ENCODE data around the gene CD52.

The CD52 gene

DNA sequence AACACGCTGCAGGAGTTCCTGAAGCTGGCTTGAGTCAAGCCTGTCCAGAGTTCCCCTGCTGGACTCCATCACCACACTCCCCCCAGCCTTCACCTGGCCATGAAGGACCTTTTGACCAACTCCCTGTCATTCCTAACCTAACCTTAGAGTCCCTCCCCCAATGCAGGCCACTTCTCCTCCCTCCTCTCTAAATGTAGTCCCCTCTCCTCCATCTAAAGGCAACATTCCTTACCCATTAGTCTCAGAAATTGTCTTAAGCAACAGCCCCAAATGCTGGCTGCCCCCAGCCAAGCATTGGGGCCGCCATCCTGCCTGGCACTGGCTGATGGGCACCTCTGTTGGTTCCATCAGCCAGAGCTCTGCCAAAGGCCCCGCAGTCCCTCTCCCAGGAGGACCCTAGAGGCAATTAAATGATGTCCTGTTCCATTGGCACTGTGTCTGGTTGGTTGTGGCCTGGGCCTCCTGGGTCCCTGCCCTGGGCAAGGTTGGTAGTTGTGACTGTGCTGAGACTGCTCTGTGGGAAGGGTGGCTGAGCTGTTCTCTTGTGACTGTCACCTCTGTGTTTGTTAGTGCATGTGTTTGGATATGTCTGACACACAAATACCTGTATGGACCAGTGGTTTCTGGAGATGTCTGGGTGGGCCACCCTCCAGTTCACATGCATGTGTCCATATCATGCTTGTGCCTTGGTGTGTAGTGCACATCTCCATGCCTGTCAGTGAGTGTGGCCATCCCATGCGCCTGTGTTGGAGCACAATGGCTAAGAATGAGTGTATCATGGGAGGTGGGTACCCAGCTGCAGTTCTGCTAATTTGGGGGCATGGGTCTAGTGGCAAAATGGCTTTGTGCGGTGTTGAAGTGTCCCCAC lies 36.4 kb upstream of the CD52 start:
- no peaks in the 10 kb centered on the region for H3K9me3 ChIP-seq (ENCODE audit: control insufficient read depth, insufficient read depth, low read length)
- H3K4me1 ChIP-seq (ENCODE audit: insufficient read depth, low read length): peaks cover 17% of the 10 kb centered on the region
- H3K36me3 ChIP-seq (ENCODE audit: insufficient read depth, low read length): peaks cover 10% of the 10 kb centered on the region
- H3K9ac ChIP-seq (ENCODE audit: low read depth, low read length): no peak overlapping the region

DNA sequence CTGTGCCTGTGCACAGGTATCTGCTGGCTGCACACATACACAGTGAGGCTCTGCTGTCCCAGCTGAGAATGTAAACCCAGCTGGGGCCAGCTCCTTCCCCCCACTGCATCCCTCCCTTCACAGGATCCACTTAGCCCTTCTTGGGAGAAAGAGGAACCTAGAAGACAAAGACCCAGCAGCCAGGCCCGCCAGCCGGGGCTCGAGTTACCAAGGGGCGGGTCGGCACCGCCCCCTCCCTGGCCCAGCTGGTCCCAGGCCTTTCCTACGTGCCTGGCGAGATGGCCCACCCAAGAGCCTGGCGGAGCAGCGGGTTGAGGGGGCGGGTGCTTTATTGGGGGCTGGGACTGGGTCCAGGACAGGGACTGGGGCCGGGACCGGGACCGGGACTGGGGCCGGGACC lies 35.8 kb upstream of the CD52 start:
- H3K4me1 ChIP-seq (ENCODE audit: insufficient read depth, low read length): peaks cover 17% of the 10 kb centered on the region
- no peak overlapping the region for H3K9ac ChIP-seq (ENCODE audit: low read depth, low read length)
- no peaks in the 10 kb centered on the region for H3K9me3 ChIP-seq (ENCODE audit: control insufficient read depth, insufficient read depth, low read length)
- H3K36me3 ChIP-seq (ENCODE audit: insufficient read depth, low read length): peaks cover 3% of the 10 kb centered on the region

DNA sequence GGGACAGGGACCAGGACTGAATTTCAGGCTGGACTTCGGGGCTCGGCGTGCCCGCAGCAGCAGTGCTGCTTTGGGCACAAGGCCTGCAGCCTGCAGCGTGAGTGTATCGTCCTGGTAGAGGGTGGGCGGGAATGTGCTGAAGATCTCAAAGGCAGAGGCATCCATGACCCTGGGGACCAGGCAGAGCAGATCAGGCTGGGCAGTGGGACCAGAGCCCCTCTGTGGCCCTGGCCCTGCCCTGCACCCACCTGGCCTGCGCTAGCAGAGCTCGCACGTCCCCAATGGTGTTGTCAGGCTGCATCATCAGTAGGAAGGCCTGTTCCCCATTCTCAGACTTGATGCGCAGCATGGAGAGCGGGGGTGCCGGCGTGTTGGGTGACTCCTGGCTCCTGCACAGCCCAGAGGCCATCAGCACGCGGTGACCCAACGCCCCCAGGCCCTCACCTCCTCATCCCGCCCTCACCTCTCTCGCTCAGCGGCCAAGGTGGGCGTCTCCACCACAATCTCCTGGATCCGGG lies 35.3 kb upstream of the CD52 start:
- Histone ChIP-seq H3K9ac (ENCODE audit: low read depth, low read length) (no peak overlapping the region), H3K36me3 (ENCODE audit: insufficient read depth, low read length) (no peaks in the 10 kb centered on the region; the same call in 1 of the 2 replicates), H3K9me3 (ENCODE audit: control insufficient read depth, insufficient read depth, low read length) (no peaks in the 10 kb centered on the region), H3K4me1 (ENCODE audit: insufficient read depth, low read length) (peaks cover 17% of the 10 kb centered on the region)

DNA sequence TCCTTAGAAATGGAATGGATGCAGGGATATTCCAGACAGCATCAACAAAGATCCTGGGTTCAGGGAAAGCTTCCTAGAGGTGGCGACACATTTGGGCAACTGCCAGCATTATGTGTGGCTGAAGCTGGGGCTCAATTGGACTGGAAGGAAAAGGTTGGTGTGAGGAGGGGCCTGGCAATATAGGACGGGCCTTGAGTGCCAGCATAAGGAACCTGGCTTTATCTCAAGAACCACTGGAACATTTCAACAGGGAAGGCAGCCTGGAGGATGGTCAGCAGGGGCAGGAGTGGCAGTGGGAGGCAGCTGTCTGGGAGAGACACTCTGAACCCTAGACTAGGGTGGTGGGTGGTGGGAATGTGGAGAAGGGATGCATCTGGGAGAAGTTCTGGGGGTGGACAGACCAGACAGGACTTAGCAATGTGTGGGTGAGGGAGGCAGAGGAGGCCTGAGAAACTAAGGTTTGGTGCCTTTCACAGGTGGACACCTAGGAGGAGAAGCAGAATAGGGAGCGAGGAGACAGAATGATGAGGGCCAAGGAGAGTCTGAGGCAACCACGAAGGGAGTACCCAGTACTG lies 34.4 kb upstream of the CD52 start:
- Histone ChIP-seq H3K9me3 (ENCODE audit: control insufficient read depth, insufficient read depth, low read length) (no peaks in the 10 kb centered on the region), H3K9ac (ENCODE audit: low read depth, low read length) (no peak overlapping the region), H3K4me1 (ENCODE audit: insufficient read depth, low read length) (peaks cover 17% of the 10 kb centered on the region), H3K36me3 (ENCODE audit: insufficient read depth, low read length) (no peaks in the 10 kb centered on the region)

DNA sequence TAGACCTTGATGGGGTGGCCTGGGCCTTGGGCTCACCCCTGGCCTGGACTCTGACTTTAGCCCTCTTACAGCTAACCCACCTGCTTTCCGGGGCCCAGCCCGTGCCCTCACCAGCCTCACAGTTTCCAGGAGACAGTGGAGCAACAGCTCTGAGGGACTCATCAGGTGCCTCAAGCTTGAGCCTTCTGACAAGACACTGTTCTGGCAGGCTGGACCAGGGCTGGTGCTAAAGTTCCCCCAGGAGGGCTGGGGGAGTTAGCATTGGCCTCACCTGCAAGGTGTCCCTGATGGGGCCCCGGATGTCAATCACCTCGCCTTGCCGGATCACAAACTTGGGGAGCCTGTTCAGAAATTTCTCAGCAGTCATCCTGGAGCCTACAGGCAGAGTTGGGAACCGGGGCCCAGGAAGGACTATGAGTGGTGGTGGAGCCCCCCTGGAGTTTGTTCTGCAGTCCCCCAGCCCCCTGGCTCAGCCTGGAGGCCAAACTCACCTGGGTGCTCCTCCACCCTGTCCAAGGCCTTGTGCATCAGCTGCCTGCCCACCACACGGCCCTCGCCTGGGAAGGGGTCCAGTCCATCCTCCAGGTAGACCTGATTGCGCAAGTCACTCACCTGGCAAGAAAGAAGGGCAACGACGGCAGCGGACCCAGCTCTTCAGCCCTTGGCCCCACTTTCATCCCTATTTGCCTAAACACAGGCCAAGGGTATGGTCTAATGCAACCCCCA lies 33.7 kb upstream of the CD52 start:
- Histone ChIP-seq H3K4me1 (ENCODE audit: insufficient read depth, low read length) (peaks cover 16% of the 10 kb centered on the region), H3K9me3 (ENCODE audit: control insufficient read depth, insufficient read depth, low read length) (no peaks in the 10 kb centered on the region), H3K36me3 (ENCODE audit: insufficient read depth, low read length) (no peaks in the 10 kb centered on the region), H3K9ac (ENCODE audit: low read depth, low read length) (no peak overlapping the region)

DNA sequence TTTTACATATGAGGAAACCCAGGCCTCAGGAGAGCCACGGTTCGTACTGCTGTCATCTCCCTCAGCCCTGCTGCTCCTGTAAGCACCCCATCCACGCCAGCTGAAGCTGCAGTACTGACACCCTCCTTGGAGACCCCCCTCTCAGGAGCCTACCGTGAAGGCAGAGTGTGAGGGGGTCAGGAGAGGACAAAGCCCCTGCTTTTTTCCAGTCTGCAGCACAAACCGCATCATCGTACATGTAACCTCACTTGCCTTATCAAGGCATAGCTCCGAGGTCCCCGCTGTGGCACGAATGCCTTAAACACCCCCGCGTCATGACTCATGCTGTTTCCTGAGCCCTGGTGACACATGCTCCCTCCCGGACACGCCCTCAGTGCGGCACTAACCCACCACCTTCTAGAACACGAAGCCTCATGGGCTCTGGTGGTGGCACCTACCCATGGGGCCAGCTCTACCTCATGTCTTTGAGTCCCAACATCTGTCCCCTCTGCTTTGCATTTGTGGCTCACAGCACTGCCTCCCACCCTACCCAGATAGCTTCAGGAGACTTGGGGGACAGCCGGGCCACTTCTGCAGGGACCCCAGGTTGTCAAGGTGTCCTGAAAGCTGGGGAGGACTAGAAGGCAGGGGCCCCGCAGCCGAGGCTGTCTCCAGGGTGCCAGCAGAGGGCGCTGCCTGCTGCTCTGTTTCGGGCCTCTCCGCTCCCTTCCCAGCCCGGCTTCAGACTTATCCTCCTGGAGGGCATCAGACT lies 33.0 kb upstream of the CD52 start:
- H3K4me1 ChIP-seq (ENCODE audit: insufficient read depth, low read length): peaks cover 19% of the 10 kb centered on the region

DNA sequence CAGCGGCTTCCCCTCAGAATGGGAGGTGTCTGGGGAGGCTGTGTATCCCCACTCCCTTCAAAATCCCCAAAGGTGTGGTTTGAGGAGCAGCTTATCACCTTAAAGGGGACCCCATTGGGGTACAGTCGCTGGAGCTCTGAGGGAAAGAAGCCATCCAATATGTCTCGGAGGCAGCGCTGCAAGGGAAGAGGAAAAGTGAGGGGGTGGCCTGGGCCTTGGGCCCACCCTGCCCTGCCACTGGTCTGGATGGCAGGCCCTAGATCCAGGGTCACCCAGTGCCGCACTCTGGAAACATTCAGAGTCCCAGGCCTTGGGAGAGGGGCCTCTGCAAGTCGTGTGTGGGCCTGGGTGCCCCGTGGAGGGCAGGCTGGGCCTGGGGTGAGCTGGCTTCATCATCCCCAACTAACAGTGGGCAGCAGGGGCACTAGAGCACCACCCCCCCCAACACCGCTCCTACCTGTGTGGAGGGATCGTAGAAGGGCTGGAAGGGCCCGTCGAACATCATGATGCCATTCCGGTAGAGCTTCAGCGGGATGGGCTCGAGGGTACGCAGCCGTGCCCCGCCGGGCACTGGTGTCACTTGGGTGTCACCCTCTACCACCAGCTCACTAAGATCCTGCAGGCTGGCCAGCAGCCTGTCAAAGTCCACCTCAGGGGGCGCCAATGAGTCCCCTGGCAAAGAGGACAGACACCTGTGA lies 32.2 kb upstream of the CD52 start:
- Histone ChIP-seq H3K4me1 (ENCODE audit: insufficient read depth, low read length) (peaks cover 27% of the 10 kb centered on the region), H3K9ac (ENCODE audit: low read depth, low read length) (no peak overlapping the region), H3K9me3 (ENCODE audit: control insufficient read depth, insufficient read depth, low read length) (no peaks in the 10 kb centered on the region)

More for the DNA sequence above, 33.0 kb upstream of the CD52 start:
- H3K36me3 ChIP-seq (ENCODE audit: insufficient read depth, low read length): no peaks in the 10 kb centered on the region
- no peak overlapping the region for H3K9ac ChIP-seq (ENCODE audit: low read depth, low read length)
- H3K9me3 ChIP-seq (ENCODE audit: control insufficient read depth, insufficient read depth, low read length): no peaks in the 10 kb centered on the region

DNA sequence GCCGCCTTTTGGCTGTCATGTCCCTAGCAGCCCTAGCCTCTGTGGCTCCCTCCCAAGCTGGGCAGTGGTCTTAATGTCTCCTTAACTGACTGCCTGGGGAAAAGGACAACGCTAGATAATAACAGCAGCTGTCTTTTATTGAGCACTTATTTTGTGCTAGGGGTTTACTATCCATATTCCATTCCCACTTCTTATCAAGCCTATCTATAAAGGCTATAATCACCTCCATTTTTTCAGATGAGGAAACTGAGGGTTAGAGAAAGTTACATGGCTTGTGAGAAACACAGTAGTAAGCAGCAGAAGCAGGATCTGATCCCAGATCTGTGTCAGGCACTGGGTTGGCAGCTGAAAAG lies 31.7 kb upstream of the CD52 start:
- Histone ChIP-seq H3K36me3 (ENCODE audit: insufficient read depth, low read length) (no peaks in the 10 kb centered on the region), H3K4me1 (ENCODE audit: insufficient read depth, low read length) (peaks cover 32% of the 10 kb centered on the region), H3K9ac (ENCODE audit: low read depth, low read length) (no peak overlapping the region), H3K9me3 (ENCODE audit: control insufficient read depth, insufficient read depth, low read length) (no peaks in the 10 kb centered on the region)

More for the DNA sequence above, 32.2 kb upstream of the CD52 start:
- H3K36me3 ChIP-seq (ENCODE audit: insufficient read depth, low read length): no peaks in the 10 kb centered on the region

DNA sequence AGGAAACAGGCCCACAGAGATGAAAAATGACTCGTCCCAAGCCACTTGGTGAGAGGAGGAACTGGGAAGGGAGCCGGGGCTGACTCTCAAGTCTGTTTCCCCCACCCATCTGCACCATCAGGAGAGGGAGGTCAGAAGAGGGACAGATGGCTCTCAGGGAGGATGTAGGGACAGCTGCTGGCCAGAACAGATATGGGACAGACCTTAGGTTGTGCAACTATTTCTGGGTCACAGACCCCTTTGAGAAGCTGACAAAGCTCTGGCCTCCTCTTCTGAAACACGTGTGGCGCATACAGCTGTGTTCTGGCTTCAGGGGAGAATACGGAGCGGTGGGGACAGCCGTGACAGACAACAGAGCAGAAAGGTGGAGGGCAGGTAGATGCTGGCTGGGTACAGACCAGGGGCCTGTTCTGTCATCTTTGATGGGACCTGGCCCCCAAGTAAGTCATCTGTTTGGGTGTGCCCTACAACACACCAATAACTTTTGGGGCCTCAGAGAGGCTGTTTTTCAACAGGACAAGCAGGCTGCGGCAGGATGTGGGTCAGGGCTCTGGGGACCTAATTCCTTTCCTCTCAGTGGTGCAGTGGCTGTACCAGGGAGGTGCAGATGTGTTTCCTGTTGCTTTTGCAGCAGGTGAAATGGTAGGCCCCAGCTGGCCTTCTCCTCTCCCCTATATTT lies 30.6 kb upstream of the CD52 start:
- Histone ChIP-seq H3K4me1 (ENCODE audit: insufficient read depth, low read length) (peaks cover 29% of the 10 kb centered on the region; the same call in 1 of the 2 replicates), H3K9ac (ENCODE audit: low read depth, low read length) (no peak overlapping the region), H3K36me3 (ENCODE audit: insufficient read depth, low read length) (no peaks in the 10 kb centered on the region), H3K9me3 (ENCODE audit: control insufficient read depth, insufficient read depth, low read length) (no peaks in the 10 kb centered on the region)

DNA sequence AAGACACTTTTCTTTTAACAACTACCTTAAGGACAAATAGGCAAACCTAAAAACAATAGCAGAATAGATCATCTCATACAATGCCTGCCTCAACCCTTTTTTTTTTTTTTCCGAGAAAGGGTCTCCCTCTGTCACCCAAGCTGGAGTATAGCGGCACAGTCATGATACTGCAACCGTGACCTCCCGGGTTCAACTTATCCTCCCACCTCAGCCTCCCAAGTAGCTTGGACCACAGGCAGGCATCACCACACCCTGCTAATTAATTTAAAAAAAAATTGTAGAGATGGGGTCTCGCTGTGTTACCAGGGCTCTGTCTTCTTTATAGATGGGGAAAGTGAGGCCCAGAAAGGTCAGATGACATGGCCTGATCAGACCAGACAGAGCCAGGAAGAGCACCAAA lies 29.9 kb upstream of the CD52 start:
- H3K9me3 ChIP-seq (ENCODE audit: control insufficient read depth, insufficient read depth, low read length): no peaks in the 10 kb centered on the region
- H3K36me3 ChIP-seq (ENCODE audit: insufficient read depth, low read length): no peaks in the 10 kb centered on the region
- peaks cover 29% of the 10 kb centered on the region; the same call in 1 of the 2 replicates for H3K4me1 ChIP-seq (ENCODE audit: insufficient read depth, low read length)
- no peak overlapping the region for H3K9ac ChIP-seq (ENCODE audit: low read depth, low read length)

DNA sequence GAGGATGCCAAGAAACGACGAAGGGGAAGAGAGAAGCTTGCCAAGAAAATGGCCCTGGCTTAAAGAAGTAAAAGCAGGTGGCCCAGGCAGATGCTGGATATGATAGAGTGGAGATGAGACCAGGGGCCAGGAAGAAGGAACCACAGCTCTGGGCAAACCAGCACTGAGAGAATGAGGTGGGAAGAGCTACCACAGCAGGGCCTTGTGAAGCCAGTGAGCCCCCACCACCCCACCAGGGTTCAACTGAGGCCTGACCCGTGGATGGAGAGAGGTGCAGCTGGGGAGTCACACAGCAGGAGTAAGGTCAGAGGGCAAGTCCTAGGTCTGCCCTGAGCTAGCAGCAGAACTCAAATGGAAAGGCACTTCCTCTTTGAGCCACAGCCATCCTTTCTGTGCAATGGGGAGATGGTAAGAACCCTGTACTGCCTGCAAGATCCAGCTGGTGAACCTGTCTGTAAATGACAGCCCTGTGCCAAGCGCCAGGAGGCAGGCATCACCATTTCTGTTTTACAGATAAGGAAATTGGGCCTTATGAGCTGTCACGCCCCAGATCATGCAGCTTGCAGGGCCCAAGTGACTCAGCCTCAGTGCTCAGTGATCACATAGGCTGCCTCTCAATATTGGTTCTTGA lies 29.3 kb upstream of the CD52 start:
- no peaks in the 10 kb centered on the region for H3K9me3 ChIP-seq (ENCODE audit: control insufficient read depth, insufficient read depth, low read length)
- H3K9ac ChIP-seq (ENCODE audit: low read depth, low read length): no peak overlapping the region
- H3K36me3 ChIP-seq (ENCODE audit: insufficient read depth, low read length): no peaks in the 10 kb centered on the region
- H3K4me1 ChIP-seq (ENCODE audit: insufficient read depth, low read length): peaks cover 29% of the 10 kb centered on the region; the same call in 1 of the 2 replicates

DNA sequence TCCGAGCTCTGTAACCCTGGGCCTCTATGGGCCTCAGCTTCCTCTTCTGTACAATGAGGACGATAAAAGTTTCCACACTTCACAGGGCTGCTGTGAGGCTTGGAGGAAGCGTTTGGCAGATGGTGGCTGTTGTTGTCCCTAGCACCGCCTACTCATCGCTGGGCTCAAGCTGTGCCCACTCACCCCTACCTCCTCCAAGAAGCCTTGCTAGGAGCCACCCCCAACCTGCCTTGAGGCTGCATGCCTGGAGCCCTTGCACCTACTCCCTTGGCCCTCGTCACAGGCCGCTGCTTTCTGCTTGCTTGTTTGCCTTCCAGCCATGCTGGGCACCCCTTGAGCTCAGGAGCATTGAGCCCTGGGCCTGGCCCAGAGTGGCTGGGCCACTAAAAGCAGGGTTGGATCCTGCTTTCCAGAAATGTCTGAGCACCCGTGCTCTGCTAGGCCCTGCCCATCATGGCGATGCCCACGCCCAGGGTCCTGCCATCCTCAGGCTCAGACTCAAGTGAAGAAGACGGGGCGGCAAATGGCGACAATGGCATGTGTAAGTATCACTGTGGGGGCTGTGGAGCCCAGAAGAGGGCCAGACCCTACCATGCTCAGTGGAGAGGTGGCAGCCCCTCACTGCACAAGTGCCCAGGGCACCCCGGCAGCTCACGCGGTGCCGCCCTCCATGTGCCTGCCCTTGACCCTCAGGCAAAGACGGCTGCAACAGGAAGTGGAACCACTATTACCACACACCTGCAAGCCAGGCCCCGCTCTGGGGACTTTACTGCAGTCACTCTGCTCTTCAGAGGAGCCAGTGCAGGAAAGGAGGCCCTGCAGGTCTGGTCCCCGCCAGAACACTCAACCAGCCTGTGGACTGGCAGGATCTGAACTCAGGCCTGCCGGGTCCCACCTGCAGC lies 28.3 kb upstream of the CD52 start:
- Histone ChIP-seq H3K4me1 (ENCODE audit: insufficient read depth, low read length) (peaks cover 29% of the 10 kb centered on the region; the same call in 1 of the 2 replicates), H3K9me3 (ENCODE audit: control insufficient read depth, insufficient read depth, low read length) (no peaks in the 10 kb centered on the region), H3K9ac (ENCODE audit: low read depth, low read length) (no peak overlapping the region), H3K36me3 (ENCODE audit: insufficient read depth, low read length) (no peaks in the 10 kb centered on the region)

Data from ES-I3 (cell line).